Neural progenitor cell (in vitro differentiated cells): ENCODE data around the gene LRP1B.
"Not testable (repeated sequence)": the region's sequence is repeated elsewhere in the genome, so short reads cannot be mapped to it uniquely, and the experiment has no call there.

ENCODE experiments used
- EZH2 ChIP-seq: fragments of 200-600 bp; sonication (generic); IDR thresholded peaks from 2 replicates; pipeline ENCODE4 v1.6.1; 2017; ENCODE audit warnings: antibody characterized with exemption, mild to moderate bottlenecking, moderate library complexity
- EZH2phosphoT487 ChIP-seq: fragments of 200-600 bp; sonication (generic); IDR thresholded peaks from 2 replicates; pipeline ENCODE4 v1.6.1; 2017; ENCODE audit warnings: antibody characterized with exemption
- TF ChIP-seq, protein P1 (sequence below): fragments of 200-600 bp; sonication (generic); IDR thresholded peaks from 2 replicates; pipeline ENCODE4 v1.5.1; 2017; ENCODE audit warnings: antibody characterized with exemption, mild to moderate bottlenecking

DNA sequence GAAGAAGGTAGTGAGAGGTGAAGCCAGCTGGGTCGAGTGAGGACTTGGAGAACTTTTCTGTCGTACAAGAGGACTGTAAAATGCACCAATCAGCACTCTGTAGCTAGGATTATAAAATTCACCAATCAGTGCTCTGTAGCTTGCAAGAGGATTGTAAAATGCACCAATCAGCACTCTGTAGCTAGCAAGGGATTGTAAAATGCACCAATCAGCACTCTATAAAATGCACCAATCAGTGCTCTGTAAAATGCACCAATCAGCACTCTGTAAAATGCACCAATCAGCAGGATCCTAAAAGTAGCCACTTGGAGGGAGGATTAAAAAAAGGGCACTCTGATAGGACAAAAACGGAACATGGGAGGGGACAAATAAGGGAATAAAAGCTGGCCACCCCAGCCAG lies 315.5 kb downstream of the LRP1B start:
- TF ChIP-seq, protein P1, sequence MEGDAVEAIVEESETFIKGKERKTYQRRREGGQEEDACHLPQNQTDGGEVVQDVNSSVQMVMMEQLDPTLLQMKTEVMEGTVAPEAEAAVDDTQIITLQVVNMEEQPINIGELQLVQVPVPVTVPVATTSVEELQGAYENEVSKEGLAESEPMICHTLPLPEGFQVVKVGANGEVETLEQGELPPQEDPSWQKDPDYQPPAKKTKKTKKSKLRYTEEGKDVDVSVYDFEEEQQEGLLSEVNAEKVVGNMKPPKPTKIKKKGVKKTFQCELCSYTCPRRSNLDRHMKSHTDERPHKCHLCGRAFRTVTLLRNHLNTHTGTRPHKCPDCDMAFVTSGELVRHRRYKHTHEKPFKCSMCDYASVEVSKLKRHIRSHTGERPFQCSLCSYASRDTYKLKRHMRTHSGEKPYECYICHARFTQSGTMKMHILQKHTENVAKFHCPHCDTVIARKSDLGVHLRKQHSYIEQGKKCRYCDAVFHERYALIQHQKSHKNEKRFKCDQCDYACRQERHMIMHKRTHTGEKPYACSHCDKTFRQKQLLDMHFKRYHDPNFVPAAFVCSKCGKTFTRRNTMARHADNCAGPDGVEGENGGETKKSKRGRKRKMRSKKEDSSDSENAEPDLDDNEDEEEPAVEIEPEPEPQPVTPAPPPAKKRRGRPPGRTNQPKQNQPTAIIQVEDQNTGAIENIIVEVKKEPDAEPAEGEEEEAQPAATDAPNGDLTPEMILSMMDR: not testable (repeated sequence)
- not testable (repeated sequence) for TF ChIP-seq EZH2phosphoT487, EZH2
